Naive thymus-derived CD8-positive, alpha-beta T cell (primary cell): Measurements from ENCODE around the gene PCDH10. TPM values are rescaled to one million over a fixed set of nuclear protein-coding genes. Genes with fewer than 3 reads are reported as not detected.
"Not testable (repeated sequence)": the region's sequence is repeated elsewhere in the genome, so short reads cannot be mapped to it uniquely, and the experiment has no call there.

ENCODE experiments used
- ATAC-seq, 2 donors: fragments of 150-1000 bp; cut with Tn5 transposase in 1 of 2; sonication (Bioruptor Pico), chemical (Tn5 transposase) in 1 of 2; 1 replicate in 1 of 2; 2 replicates in 1 of 2; pipeline ENCODE4 v1.10.0; 2021; ENCODE audit warnings: mild to moderate bottlenecking in 2 of 2, moderate library complexity in 2 of 2
- POLR2A ChIA-PET: fragments of 350-600 bp; sonication (Branson Sonifier 250); formaldehyde crosslinking; loops from one replicate; lab custom pipeline; 2021; ENCODE audit warnings: antibody characterized with exemption; lab: Charles Lee
- DNase-seq, 10 donors: peaks; one replicate each; pipeline versions ENCODE4 v3.0.0 to v3.0.0-alpha.2; 2020 to 2022
- H3K27ac Mint-ChIP-seq, 10 donors: one replicate each; pipeline ENCODE4 v1.8.0; 2020 to 2022; ENCODE audit warnings: mild to moderate bottlenecking in 10 of 10, mixed read lengths in 10 of 10, moderate library complexity in 4 of 10, inconsistent platforms in 1 of 10
- H3K27me3 Mint-ChIP-seq, 5 donors: one replicate each; pipeline ENCODE4 v1.8.0; 2021 to 2022; ENCODE audit warnings: mixed read lengths in 5 of 5
- H3K36me3 Mint-ChIP-seq, 3 donors: one replicate each; pipeline ENCODE4 v1.8.0; 2020 to 2022; ENCODE audit warnings: mixed read lengths in 3 of 3, mild to moderate bottlenecking in 2 of 3, inconsistent platforms in 1 of 3
- H3K4me1 Mint-ChIP-seq, 4 donors: one replicate each; pipeline ENCODE4 v1.8.0; 2021 to 2022; ENCODE audit warnings: mixed read lengths in 4 of 4
- H3K4me3 Mint-ChIP-seq, 10 donors: one replicate each; pipeline ENCODE4 v1.8.0; 2020 to 2022; ENCODE audit warnings: mild to moderate bottlenecking in 10 of 10, mixed read lengths in 10 of 10, moderate library complexity in 6 of 10, inconsistent platforms in 1 of 10
- H3K9me3 Mint-ChIP-seq, 9 donors: one replicate each; pipeline ENCODE4 v1.8.0; 2020 to 2022; ENCODE audit warnings: mixed read lengths in 9 of 9, mild to moderate bottlenecking in 3 of 9, inconsistent platforms in 1 of 9, moderate library complexity in 1 of 9
- polyA plus RNA-seq, 3 donors: library from polyadenylated mRNA; unstranded; fragments of 300-500 nt; fragmentation: Illumina TruSeq; gene quantifications; one replicate each; pipeline ENCODE4 v1.2.3, GENCODE V29; 2021
- total RNA-seq, 8 experiments: library from RNA in 2 of 8; stranded (reverse) in 2 of 8; gene quantifications; one replicate each; pipeline ENCODE4 v1.2.3 and lab custom pipeline; 2021 to 2026

Gene PCDH10
- total and polyA plus RNA-seq, 5 experiments from 2014 or later, result not detected

DNA sequence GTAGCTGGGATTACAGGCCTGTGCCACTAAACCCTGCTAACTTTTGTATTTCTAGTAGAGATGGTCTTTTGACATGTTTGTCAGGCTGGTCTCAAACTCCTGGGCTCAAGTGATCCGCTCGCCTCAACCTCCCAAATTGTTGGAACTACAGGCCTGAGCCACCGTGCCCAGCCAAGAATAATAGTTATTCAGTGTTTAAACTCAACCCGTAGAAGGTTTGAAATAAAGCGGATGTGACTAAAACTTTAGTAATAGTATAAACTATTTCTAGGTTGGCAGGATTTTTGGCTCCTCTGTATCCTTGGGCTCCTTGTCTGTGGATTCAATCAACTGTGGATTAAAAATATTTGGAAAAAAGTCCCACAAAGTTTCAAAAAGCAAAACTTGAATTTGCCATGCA lies 37.8 kb downstream of the PCDH10 start:
- Mint-ChIP-seq H3K4me1 (no peaks in the 10 kb centered on the region), H3K4me3 (no peak overlapping the region), H3K36me3 (no peaks in the 10 kb centered on the region), H3K27ac (no peak overlapping the region), H3K27me3 (no peaks in the 10 kb centered on the region), H3K9me3 (peaks cover 0 to 2% (median 0%) of the 10 kb centered on the region in 9 donors)
- ATAC-seq, result no peak
- no peak for DNase-seq
- POLR2A ChIA-PET, result no interaction called here

GRCh38 chr4:133188433-133189146 lies 39.5 kb downstream of the PCDH10 start:
- H3K27ac Mint-ChIP-seq, result no peak overlapping the region
- ATAC-seq, result no peak
- H3K4me1 Mint-ChIP-seq, result no peaks in the 10 kb centered on the region
- POLR2A ChIA-PET, result no interaction called here
- H3K27me3 Mint-ChIP-seq, result no peaks in the 10 kb centered on the region
- H3K4me3 Mint-ChIP-seq, result no peak overlapping the region
- no peaks in the 10 kb centered on the region for H3K36me3 Mint-ChIP-seq
- DNase-seq, result no peak
- H3K9me3 Mint-ChIP-seq, result peaks cover 0 to 1% (median 0%) of the 10 kb centered on the region in 9 donors

- H3K27me3 Mint-ChIP-seq, result no peaks in the 10 kb centered on the region
Measured at GRCh38 chr4:133189147-133189517, 40.0 kb downstream of the PCDH10 start.

GRCh38 chr4:133190098-133190497 lies 41.0 kb downstream of the PCDH10 start:
- peaks cover 0 to 2% (median 0%) of the 10 kb centered on the region in 9 donors for H3K9me3 Mint-ChIP-seq
- no peaks in the 10 kb centered on the region for H3K36me3 Mint-ChIP-seq
- H3K4me1 Mint-ChIP-seq, result no peaks in the 10 kb centered on the region
- POLR2A ChIA-PET, result no interaction called here
- ATAC-seq (no peak), DNase-seq (no peak)
- H3K27ac Mint-ChIP-seq, result no peak overlapping the region
- no peak overlapping the region for H3K4me3 Mint-ChIP-seq
- no peaks in the 10 kb centered on the region for H3K27me3 Mint-ChIP-seq

More at GRCh38 chr4:133189147-133189517, 40.0 kb downstream of the PCDH10 start:
- Mint-ChIP-seq H3K9me3 (peaks cover 0 to 2% (median 0%) of the 10 kb centered on the region in 9 donors), H3K27ac (no peak overlapping the region), H3K4me1 (no peaks in the 10 kb centered on the region), H3K36me3 (no peaks in the 10 kb centered on the region), H3K4me3 (no peak overlapping the region)
- DNase-seq, result no peak
- POLR2A ChIA-PET, result no interaction called here
- ATAC-seq, result no peak

DNA sequence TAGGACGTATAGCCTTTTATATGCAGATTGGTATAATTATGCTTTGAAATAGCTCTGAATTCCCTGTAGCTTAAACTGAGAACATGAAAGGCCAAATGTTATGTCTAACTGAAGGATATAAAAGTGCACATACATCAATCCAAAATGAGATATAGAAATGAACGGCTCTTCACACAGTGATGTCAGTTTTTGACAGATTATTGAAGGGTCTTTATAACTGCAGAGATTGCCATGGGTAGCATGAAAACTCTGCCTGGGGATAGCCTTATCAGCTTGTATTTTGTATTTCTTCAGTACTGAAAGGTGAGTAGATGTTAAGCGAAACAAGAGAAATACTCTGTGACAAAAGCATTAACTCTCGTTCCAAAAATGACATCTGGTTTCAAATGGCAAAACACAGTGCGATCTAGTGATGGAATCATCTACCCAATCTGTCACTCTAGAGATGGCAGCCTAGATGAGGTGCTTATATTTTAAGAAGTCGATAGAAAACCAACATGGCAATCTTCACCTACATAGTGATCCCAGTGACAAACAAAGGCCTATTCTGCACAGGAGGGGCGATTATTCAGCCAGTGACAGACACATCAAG lies 59.7 kb downstream of the PCDH10 start:
- DNase-seq, result no peak
- H3K4me1 Mint-ChIP-seq, result no peaks in the 10 kb centered on the region
- H3K36me3 Mint-ChIP-seq, result no peaks in the 10 kb centered on the region
- H3K9me3 Mint-ChIP-seq, result peaks cover 0 to 16% (median 6%) of the 10 kb centered on the region in 9 donors
- no peaks in the 10 kb centered on the region for H3K27me3 Mint-ChIP-seq
- H3K27ac Mint-ChIP-seq, result no peak overlapping the region
- no peak overlapping the region for H3K4me3 Mint-ChIP-seq
- POLR2A ChIA-PET, result no interaction called here
- no peak for ATAC-seq

DNA sequence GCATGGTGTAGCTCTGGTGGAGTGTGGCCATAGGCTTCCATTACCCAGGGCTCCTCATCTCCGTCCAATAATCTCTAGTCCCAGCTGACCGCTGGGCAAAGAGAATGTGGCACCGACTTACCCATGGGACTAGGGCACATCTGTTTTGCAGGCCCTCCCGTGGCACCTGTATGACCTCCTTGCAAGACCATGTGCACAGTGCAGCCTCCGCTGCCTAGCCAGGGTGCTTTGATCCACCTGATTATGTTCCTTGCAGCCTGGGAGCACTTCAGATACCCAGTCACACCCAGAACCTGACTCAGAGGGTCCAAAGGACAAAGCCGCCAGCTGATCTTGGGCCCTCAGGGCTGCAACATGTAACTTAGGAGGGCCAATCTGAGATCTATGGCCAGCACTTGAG lies 84.8 kb downstream of the PCDH10 start:
- no peak overlapping the region for H3K27ac Mint-ChIP-seq
- H3K36me3 Mint-ChIP-seq, result no peaks in the 10 kb centered on the region
- ATAC-seq (no peak), DNase-seq (no peak)
- no peaks in the 10 kb centered on the region for H3K27me3 Mint-ChIP-seq
- POLR2A ChIA-PET, result no interaction called here
- H3K4me1 Mint-ChIP-seq, result no peaks in the 10 kb centered on the region
- H3K4me3 Mint-ChIP-seq, result no peak overlapping the region
- H3K9me3 Mint-ChIP-seq, result peaks cover 0 to 14% (median 5%) of the 10 kb centered on the region in 9 donors

- H3K27ac Mint-ChIP-seq, DNase-seq, ATAC-seq, POLR2A ChIA-PET, H3K4me1 Mint-ChIP-seq, H3K27me3 Mint-ChIP-seq, H3K4me3 Mint-ChIP-seq, H3K36me3 Mint-ChIP-seq: not testable (repeated sequence)
- H3K9me3 Mint-ChIP-seq, result peaks cover 0 to 10% (median 3%) of the 10 kb centered on the region in 9 donors
Measured at GRCh38 chr4:133240451-133240850, 91.4 kb downstream of the PCDH10 start.
